DND-41 (cell line): Measurements from ENCODE around the gene RIT1.

ENCODE experiments used
- ATAC-seq: fragments of 200-7000 bp; cut with Tn5 transposase; 3 replicates; pipeline ENCODE4 v1.9.1; 2021; ENCODE audit warnings: low read depth; ENCODE audit not compliant: insufficient read depth
- DNase-seq: peaks from one replicate; pipeline ENCODE4 v3.0.0-alpha.2; 2020
- H2AFZ ChIP-seq: 2 replicates; pipeline ENCODE4 v1.6.0; 2012; ENCODE audit warnings: low read depth, low read length
- H3K27ac ChIP-seq: 2 replicates; pipeline ENCODE4 v1.5.1; 2012; ENCODE audit warnings: low read length, inconsistent platforms
- H3K27me3 ChIP-seq: fragments of 200-600 bp; sonication (generic); 2 replicates; pipeline ENCODE4 v1.6.0; 2012; ENCODE audit warnings: low read length, mild to moderate bottlenecking, inconsistent platforms; ENCODE audit not compliant: insufficient read depth, poor library complexity
- H3K36me3 ChIP-seq: 2 replicates; pipeline ENCODE4 v1.5.1; 2012; ENCODE audit warnings: low read length, inconsistent platforms; ENCODE audit not compliant: insufficient read depth
- H3K4me1 ChIP-seq: 2 replicates; pipeline ENCODE4 v1.5.1; 2012; ENCODE audit warnings: mild to moderate bottlenecking, low read length; ENCODE audit not compliant: insufficient read depth
- H3K4me2 ChIP-seq: 2 replicates; pipeline ENCODE4 v1.6.0; 2012; ENCODE audit warnings: mild to moderate bottlenecking, moderate library complexity, low read length, inconsistent platforms; ENCODE audit not compliant: insufficient read depth
- H3K4me3 ChIP-seq, 2 experiments: fragments of 200-600 bp in 1 of 2; shearing (Covaris generic) in 1 of 2; 2 replicates each; pipeline ENCODE4 v1.5.1; 2012 to 2016; ENCODE audit warnings: inconsistent platforms in 2 of 2, low read length in 2 of 2, mild to moderate bottlenecking in 2 of 2, low read depth in 1 of 2, moderate library complexity in 1 of 2
- H3K79me2 ChIP-seq: 2 replicates; pipeline ENCODE4 v1.6.0; 2012; ENCODE audit warnings: low read length, inconsistent platforms; ENCODE audit not compliant: insufficient read depth
- H3K9ac ChIP-seq: 2 replicates; pipeline ENCODE4 v1.6.0; 2012; ENCODE audit warnings: low read depth, mild to moderate bottlenecking, inconsistent platforms, low read length, moderate library complexity
- H3K9me3 ChIP-seq: 2 replicates; pipeline ENCODE4 v1.5.1; 2012; ENCODE audit warnings: low read length, moderate library complexity, mild to moderate bottlenecking, inconsistent platforms; ENCODE audit not compliant: insufficient read depth, severe bottlenecking
- H4K20me1 ChIP-seq: 2 replicates; pipeline ENCODE4 v1.6.0; 2012; ENCODE audit warnings: low read length; ENCODE audit not compliant: insufficient read depth
- CTCF ChIP-seq: IDR thresholded peaks from 2 replicates; pipeline ENCODE4 v1.5.1; 2012; ENCODE audit warnings: borderline replicate concordance, low read length, moderate library complexity, mild to moderate bottlenecking; ENCODE audit not compliant: poor library complexity, severe bottlenecking; ENCODE audit errors: extremely low read depth
- EZH2 ChIP-seq: IDR thresholded peaks from 3 replicates; pipeline ENCODE4 v1.6.1; 2012; ENCODE audit warnings: borderline replicate concordance, low read depth, mild to moderate bottlenecking, moderate library complexity, low read length, inconsistent platforms; ENCODE audit not compliant: severe bottlenecking

RIT1 gene, protein sequence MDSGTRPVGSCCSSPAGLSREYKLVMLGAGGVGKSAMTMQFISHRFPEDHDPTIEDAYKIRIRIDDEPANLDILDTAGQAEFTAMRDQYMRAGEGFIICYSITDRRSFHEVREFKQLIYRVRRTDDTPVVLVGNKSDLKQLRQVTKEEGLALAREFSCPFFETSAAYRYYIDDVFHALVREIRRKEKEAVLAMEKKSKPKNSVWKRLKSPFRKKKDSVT

DNA sequence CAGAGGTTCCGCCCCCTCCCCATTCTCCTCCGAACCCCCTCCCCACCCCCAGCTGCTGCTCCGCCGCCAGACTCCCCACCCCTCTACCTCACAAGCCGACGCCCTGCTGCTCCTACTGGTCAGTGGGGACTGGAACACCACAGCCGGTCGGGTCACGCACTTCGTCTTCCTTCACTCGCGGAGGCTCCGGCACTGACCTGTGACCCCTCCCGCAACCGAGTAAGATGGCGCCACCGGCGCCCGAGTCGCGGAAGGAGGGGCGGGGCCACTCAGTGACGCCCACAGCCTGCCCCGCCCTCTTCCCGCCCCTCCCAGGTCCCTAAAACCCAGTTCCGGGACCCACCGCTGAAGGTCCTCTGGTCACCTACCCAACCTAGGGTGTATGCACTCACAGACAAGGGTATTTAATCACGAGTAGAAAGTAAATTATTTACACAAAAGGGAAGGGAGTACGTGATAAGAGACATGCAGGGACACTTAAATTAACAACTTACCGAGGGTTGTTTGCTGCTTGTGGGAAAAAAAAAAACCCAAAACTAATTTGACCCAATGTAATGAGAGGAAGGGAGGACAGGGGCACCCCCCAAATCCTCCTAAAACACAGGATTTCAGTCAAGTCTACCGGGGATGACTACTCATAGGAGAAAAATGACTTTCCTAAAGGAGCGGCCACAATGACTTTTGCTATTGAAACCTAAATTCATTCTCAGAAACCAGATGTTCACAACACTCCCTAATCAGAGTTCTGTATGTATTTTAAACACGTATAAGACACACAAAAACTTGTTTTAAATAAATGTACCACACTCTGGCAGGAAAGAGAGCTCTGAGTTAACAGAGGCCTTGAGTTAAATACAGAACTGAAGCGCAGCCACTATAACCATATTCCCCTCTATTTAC, at the start of gene RIT1:
RIT1 (minus strand) TSS at position 194 of the 900 bp plus-strand sequence. CDS start 588 bp downstream, outside the sequence.
- Histone ChIP-seq H3K9ac (peak within 1 kb of the TSS; percentile 54), H3K4me2 (peak within 1 kb of the TSS; percentile 75), H3K4me3 (peak within 1 kb of the TSS; percentile 75 to 89), H3K36me3 (peaks cover 69% of the 10 kb centered on the region), H3K4me1 (peaks cover 26% of the 10 kb centered on the region), H3K79me2 (peaks cover 26% of the 10 kb centered on the region), H3K27me3 (no peaks in the 10 kb centered on the region), H4K20me1 (no peaks in the 10 kb centered on the region), H3K27ac (peak within 1 kb of the TSS; percentile 81), H2AFZ (peak within 1 kb of the TSS; percentile 86), H3K9me3 (no peaks in the 10 kb centered on the region)
- peak; percentile 96 for ATAC-seq
- TF ChIP-seq CTCF (no peak), EZH2 (no peak)
- peak; percentile 86 for DNase-seq

GRCh38 chr1:155960081-155960745, 49.1 kb upstream of the RIT1 start:
- no peak for DNase-seq
- H3K4me1 ChIP-seq, result no peaks in the 10 kb centered on the region
- H4K20me1 ChIP-seq, result peaks cover 20% of the 10 kb centered on the region
- H3K27ac ChIP-seq, result no peak overlapping the region
- no peaks in the 10 kb centered on the region for H3K27me3 ChIP-seq
- H3K4me2 ChIP-seq, result no peak overlapping the region
- TF ChIP-seq EZH2 (no peak), CTCF (no peak)
- H3K9ac ChIP-seq, result no peak overlapping the region
- H3K9me3 ChIP-seq, result no peaks in the 10 kb centered on the region
- H2AFZ ChIP-seq, result no peak overlapping the region
- peaks cover 88% of the 10 kb centered on the region for H3K36me3 ChIP-seq
- peaks cover 3% of the 10 kb centered on the region; the same call in 1 of the 2 replicates for H3K79me2 ChIP-seq
- no peak overlapping the region for H3K4me3 ChIP-seq
- no peak for ATAC-seq

DNA sequence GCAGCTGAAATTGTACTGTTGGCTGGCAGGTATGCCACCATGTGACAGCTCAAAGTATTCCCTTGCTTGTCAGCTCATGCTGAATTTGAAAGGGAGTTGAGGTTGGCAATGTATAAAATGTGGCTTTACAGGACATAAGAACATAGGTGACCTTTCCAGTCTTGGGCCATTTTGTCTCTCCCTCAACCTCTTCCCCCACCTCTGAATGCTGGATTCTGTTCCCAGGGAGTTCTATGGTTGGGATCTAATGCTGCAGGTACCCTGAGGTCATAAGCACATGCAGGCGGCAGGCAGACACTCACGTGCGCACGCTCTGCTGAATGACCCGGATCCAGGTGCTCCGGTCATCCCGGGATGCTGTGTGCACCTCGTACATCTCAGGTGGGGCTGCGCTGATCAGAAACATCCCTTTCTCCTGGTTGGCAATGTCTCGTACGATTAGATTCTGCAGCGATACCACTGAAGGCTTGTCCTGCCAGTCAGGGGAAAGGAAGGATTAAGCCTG, 46.3 kb upstream of the RIT1 start:
- no peaks in the 10 kb centered on the region for H3K4me1 ChIP-seq
- no peak overlapping the region for H3K27ac ChIP-seq
- H3K4me3 ChIP-seq, result no peak overlapping the region
- H3K9ac ChIP-seq, result no peak overlapping the region
- H3K4me2 ChIP-seq, result no peak overlapping the region
- peaks cover 14% of the 10 kb centered on the region for H4K20me1 ChIP-seq
- no peaks in the 10 kb centered on the region; the same call in 1 of the 2 replicates for H3K79me2 ChIP-seq
- peaks cover 89% of the 10 kb centered on the region for H3K36me3 ChIP-seq
- DNase-seq (no peak), ATAC-seq (no peak)
- no peaks in the 10 kb centered on the region for H3K27me3 ChIP-seq
- no peaks in the 10 kb centered on the region for H3K9me3 ChIP-seq
- no peak overlapping the region for H2AFZ ChIP-seq
- no peak for TF ChIP-seq CTCF
- no peak for TF ChIP-seq EZH2
